GM19099 (cell line): ENCODE data around the gene PTPN1.

Source experiments
- POLR2A ChIP-seq: IDR thresholded peaks from 3 replicates; pipeline ENCODE4 v1.6.1; 2011; ENCODE audit warnings: low read depth; ENCODE audit not compliant: insufficient read length; ENCODE audit errors: extremely low read depth

The PTPN1 gene

DNA sequence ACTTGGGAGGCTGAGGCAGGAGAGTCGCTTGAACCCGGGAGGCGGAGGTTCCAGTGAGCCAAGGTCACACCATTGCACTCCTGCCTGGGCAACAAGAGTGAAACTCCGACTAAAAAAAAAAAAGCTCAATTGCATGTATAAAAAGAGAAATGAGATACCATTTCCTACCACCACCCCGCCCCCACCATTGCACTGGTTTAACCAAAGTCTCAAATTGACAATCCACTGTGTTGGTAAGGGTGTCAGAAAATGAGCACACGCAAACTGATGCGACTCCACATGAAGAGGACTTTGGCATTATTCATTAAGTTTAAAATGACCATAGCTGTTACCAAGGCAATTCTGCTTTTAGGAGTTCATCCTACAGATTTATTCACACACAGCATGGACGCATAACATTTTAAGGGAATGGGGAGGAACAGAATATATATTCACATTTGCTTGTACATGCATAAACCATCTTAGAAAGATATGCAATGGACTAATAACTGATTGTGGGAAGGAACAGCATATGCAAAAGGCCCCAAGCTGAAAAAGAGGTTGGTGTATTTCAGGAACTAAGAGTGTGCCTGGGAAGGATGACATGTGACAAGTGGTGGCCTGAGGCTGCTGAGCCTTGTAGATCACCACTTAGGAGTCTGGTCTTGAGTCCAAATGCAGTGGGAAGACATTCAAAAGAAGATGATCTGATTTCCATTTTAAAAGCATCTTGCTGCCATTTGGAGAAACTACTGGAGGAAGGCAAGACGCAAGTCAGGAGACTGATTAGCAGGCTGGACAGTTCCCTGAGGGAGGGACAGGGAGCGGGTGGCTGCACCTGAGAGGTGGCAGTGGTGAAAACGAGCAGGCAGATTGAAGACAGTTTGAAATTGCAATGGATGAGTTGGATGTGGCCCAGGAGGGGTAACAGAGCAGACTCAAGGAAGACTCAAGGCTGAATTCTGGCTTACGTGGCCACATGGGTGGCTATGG is 37.2 kb upstream of the PTPN1 start:
- no peak for TF ChIP-seq POLR2A

- no peak for TF ChIP-seq POLR2A
Observed at GRCh38 chr20:50475681-50476292, 34.4 kb upstream of the PTPN1 start.

- TF ChIP-seq POLR2A = no peak
Observed at GRCh38 chr20:50477239-50477872, 32.8 kb upstream of the PTPN1 start.

DNA sequence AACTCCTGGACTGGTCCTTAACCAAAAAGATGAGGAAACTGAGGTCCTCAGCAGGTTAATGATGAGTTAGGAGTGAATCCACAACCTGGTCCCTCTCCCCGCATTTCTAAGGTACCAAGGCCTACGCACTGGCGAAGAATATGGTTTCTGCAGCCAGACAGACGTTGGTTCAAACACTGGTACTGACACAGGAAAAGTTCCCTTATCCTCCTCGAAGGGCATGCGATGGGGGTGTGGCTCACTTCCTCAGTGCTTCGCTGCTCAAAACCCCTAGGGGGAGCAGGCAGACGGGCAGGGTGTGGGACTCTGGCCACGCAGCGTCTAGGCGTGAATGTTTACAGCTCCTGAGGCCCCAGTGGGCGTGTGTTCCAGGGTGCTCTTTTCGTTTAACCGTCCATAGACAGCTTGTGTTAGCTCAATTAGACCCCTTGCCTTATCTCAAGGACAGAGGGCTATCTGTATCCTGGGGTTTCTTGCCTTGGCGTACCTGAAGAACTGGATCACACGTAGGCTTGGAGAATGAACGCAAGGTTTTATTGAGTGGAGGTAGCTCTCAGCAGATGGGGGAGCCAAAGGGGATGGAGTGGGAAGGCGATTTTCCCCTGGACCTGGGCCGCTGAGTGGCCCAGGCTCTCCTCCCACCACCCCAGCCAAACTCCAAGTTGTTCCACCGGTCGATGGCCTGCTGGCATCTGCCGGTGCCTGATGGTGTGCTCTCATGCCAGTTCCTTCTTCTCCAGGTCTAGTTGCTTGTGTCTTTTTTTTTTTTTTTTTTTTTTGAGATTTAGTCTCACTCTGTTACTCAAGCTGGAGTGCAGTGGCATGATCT is 31.8 kb upstream of the PTPN1 start:
- TF ChIP-seq POLR2A = no peak

GRCh38 chr20:50481741-50482140 is 28.4 kb upstream of the PTPN1 start:
- TF ChIP-seq POLR2A = no peak

DNA sequence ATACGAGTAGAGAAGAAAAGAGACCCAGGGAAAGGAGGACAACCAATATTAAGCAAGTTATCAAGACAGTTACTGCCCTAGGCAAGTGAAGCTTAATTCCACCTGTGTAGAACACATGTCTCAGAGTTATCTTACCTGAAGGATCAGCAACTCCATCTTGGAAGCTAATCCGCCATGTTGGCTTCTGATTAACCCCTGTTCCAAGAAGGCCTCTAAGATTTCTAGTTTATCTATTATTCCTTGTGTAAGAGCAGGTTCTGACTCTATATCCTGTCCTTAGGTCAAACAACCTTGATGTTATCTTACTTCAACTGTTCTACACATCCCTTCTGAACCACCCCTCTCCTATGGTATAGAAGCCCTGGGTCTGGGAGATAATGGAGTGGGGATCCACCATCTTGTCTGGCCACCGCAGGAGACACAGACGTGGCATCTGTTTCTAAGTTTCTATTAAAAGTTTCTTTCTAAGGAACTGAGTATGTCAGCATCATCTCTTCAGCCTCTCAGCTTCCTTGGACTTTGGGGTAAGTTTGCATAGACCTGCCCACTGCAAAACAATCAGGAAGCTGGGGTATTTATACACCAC is 27.7 kb upstream of the PTPN1 start:
- no peak for TF ChIP-seq POLR2A

GRCh38 chr20:50484271-50484976 is 25.8 kb upstream of the PTPN1 start:
- TF ChIP-seq POLR2A = no peak

DNA sequence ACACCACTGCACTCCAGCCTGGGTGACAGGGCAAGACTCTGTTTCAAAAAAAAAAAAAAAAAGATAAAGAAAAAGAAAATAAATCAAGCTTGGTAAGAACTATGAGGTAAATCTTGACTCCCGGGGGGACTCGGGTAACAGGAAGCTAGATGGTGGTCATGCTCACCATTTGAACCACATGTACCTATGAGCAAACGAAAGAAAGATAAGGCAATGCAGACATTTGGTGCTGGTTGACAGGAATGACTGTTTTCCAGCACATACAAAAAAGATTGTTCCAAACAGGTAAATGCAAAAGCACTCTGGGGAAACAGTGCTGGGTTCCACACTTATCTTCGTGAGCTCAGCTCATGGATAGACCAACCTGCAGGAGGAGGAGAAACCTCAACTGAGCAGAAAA is 22.8 kb upstream of the PTPN1 start:
- no peak for TF ChIP-seq POLR2A

DNA sequence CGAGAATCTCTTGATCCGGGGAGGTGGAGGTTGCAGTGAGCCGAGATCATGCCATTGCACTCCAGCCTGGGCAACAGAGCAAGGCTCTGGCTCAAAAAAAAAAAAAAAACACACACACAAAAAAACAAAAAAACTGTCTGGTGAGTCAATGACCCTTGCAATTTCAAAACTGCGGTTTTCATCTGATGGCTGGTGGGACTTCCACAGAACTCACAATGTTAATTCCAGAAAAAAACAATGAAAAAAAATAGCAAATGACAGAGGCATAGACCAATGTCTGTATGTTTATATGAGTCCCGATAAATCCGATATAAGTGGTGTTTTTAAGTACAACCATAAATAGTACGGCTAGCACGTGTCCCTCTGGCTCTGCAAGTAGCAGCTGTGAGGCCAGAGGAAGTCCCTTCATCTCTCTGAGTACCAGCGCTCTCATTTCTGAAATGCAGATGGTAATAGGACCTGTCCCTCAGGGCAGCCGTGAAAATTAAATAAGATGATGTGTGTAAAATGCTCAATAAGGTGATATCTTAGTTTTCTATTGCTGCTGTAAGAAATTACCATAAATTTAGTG is 21.9 kb upstream of the PTPN1 start:
- no peak for TF ChIP-seq POLR2A

DNA sequence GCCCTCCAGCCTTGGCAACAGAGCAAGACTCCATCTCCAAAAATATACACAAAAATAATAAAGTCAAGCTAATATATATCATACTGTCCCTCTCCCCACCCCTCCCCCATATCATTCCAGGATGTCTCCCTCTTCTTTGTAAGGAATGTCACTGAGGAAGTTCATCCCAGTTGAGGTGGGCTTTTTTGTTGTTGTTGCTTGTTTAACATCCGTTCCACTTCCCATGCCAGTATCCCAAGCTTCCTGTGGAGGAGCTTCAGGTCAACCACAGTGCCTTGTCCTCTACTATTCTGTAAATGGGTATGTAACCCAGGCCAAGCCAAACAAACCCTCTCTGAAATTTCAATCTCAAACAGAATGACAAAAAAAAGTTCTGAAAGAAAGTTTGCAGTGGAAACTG is 19.0 kb upstream of the PTPN1 start:
- no peak for TF ChIP-seq POLR2A

DNA sequence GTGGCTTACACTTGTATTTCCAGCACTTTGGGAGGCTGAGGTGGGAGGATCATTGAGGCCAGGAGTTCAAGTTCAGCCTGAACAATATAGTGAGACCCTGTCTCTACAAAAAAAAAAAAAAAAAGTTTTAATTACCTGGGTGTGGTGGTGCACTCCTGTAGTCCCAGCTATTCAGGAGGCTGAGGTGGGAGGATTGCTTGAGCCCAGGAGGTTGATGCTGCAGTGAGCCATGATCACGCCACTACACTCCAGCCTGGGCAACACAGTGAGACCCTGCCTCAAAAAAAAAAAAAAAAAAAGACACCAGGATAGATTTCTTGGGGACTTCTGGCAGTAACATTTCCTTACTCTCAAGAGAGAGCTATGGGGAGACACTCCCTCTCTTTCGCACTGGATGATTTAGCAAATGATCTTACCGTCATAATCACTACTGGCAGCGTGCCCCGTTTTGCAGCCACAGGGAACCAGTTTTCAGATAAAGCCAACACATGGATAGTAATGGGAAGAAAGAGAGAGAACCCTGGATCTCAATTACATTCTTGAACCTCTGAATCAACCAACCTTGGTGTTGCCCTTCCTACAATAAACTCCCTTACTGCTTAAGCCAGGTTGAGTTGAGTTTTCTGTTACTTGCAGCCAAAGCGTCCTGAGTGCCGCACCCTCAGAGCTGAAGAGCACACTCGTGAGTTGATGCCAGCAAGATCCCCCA is 18.1 kb upstream of the PTPN1 start:
- no peak for TF ChIP-seq POLR2A

DNA sequence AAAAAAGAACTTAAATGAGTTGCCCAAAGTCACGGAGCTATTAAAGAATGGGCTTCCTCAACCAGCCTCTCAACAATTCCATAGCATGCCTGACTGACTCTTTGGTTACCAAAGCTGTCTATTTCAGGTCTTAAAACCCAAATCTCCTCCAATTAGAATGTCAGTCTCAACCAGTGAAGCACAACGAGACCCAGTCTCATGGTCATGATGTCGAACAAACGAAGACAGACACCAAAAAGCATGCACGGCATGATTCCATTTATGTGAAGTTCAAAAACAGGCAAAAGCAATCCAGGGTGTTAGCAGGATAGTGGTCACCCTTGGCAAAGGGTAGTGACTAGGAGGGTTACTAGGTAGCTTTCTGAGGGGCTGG is 16.3 kb upstream of the PTPN1 start:
- TF ChIP-seq POLR2A = no peak

- TF ChIP-seq POLR2A = no peak
Observed at GRCh38 chr20:50494428-50494827, 15.8 kb upstream of the PTPN1 start.
